ENCODE measurements around the gene BCAS3.

GRCh38 chr17:61196799-61197198 lies 519.1 kb downstream of the BCAS3 start:
- TF ChIP-seq CTCF (IDR thresholded peaks at IDR 0.05; ENCODE audit: low read depth, low read length, poor library complexity, severe bottlenecking) (no peak), EZH2phosphoT487 (IDR thresholded peaks at IDR 0.05; ENCODE audit: borderline replicate concordance, low read length) (no peak)

All from DOHH2 (cell line).